ENCODE measurements around the gene ADPRHL1.

DNA sequence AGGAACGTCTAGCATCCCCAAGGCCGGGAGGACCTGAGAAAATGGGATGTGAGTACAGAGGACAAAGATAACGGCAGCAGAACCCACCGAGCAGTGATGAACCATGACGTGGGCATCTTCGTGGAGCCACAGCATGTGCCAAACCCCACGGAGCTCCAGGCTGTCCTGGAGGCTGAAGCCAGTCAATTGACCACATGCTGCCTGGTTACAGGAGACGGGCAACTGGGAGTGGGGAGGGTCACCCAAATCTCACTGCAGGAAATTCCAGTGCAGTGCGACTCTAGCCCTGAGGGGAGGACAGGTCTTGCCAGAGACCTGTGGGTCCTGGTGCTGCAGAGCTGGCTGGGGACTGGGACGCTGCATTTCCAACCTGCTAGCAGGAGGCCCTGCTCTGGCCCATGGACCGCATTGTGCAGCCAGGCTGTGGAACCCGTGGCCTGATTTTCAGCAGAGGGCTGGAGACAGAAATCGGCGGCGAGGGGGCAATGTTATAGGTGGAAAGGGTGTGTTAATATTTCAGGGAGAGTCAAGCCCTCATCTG lies 86.2 kb downstream of the ADPRHL1 start:
- TF ChIP-seq, protein P1, sequence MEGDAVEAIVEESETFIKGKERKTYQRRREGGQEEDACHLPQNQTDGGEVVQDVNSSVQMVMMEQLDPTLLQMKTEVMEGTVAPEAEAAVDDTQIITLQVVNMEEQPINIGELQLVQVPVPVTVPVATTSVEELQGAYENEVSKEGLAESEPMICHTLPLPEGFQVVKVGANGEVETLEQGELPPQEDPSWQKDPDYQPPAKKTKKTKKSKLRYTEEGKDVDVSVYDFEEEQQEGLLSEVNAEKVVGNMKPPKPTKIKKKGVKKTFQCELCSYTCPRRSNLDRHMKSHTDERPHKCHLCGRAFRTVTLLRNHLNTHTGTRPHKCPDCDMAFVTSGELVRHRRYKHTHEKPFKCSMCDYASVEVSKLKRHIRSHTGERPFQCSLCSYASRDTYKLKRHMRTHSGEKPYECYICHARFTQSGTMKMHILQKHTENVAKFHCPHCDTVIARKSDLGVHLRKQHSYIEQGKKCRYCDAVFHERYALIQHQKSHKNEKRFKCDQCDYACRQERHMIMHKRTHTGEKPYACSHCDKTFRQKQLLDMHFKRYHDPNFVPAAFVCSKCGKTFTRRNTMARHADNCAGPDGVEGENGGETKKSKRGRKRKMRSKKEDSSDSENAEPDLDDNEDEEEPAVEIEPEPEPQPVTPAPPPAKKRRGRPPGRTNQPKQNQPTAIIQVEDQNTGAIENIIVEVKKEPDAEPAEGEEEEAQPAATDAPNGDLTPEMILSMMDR (conservative IDR thresholded peaks at IDR 0.05; ENCODE audit: low read length) = no peak
- no peak for TF ChIP-seq EZH2phosphoT487 (IDR thresholded peaks at IDR 0.05; ENCODE audit: borderline replicate concordance)

Measured in Loucy (cell line).